ENCODE results near the gene NTSR1.

The NTSR1 gene

DNA sequence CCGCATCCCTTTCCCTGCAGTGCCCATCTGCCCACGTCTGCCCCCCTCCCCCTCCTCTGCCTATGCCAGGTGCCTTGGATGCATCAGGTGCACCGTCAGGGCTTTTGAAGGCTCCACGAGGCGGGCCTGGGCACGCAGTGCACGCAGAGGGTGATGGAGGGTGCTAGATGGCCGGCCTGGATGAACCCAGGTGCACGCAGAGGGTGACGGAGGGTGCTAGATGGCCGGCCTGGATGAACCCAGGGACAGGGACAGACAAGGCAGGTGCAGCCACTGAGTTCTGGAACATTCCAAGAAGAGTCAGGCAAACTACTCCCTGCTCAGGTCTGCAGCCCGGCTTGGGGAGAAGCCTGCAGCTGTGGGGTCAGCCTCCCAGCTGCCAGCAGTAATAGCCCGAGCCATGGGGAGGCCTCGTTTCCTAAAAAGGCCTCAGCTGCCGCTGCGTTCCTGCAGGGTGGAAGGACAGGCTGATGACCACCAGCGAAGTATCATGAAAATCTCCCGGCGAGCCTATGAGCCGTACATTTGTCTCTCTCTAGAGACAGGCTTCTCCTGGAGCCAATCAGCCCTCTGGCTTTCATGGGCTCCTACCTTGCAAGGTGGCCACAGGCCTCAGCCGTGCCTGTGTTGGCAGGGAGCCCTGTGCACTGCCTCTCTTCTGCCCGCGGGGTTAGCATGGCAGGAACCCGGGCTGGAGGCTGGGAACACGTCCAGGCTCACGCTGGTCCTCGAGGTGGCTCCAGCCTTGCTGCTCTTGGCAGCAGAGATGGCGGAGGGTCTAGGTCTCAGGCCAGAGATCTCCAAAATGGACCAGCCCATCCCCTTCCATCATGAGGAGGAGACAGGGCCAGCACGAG lies 29.6 kb downstream of the NTSR1 start:
- no peak overlapping the region for H3K4me3 ChIP-seq (ENCODE audit: control insufficient read depth in 1 of 7, extremely low read depth in 1 of 7, insufficient read depth in 4 of 7, low read depth in 2 of 7, low read length in 6 of 7)
- no peak for DNase-seq
- H3K4me1 ChIP-seq (ENCODE audit: control extremely low read depth in 1 of 4, control insufficient read depth in 4 of 4, insufficient read depth in 4 of 4, low read length in 3 of 4), result peaks cover 0 to 53% (median 34%) of the 10 kb centered on the region in 4 experiments
- CTCF ChIA-PET, result no interaction called here
- no peaks in the 10 kb centered on the region for H3K9me3 ChIP-seq (ENCODE audit: control extremely low read depth in 1 of 5, control insufficient read depth in 4 of 5, insufficient read depth in 2 of 5, low read depth in 1 of 5, low read length in 4 of 5)
- no peaks in the 10 kb centered on the region for H3K27me3 ChIP-seq (replicated peaks in 2 of 5; ENCODE audit: control insufficient read depth in 4 of 5, insufficient read depth in 5 of 5, low read length in 4 of 5)
- POLR2A ChIA-PET, result no interaction called here
- WGBS (ENCODE audit: insufficient coverage), result 91% methylated on average over 28 of the region's 29 CpGs
- H3K36me3 ChIP-seq (ENCODE audit: control insufficient read depth in 4 of 4, insufficient read depth in 4 of 4, low read length in 3 of 4), result no peaks in the 10 kb centered on the region
- H3K27ac ChIP-seq (ENCODE audit: insufficient read depth in 1 of 2, low read depth in 1 of 2, low read length in 2 of 2, poor library complexity in 1 of 2, severe bottlenecking in 2 of 2), result no peak overlapping the region

DNA sequence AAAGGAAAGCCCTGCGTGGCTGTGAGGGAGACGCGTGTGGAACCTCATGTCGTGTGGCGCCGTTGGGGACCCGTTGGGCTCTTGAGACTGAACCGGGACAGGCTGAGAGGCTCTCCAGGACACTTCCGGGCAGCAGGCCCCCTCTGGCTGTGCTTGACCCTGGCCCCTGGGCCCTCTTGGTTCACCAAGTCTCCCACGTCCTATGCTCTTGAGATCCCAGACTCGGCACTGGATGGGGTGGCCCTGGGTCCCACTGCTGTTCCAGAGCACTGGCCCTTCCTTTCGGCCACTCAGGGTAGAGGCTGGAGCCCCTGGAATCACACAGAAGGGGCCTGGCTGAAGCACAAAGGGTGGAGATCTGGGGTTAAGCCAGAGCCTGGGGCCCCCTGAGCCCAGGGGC lies 30.4 kb downstream of the NTSR1 start:
- H3K4me1 ChIP-seq (ENCODE audit: control extremely low read depth in 1 of 4, control insufficient read depth in 4 of 4, insufficient read depth in 4 of 4, low read length in 3 of 4), result peaks cover 0 to 50% (median 34%) of the 10 kb centered on the region in 4 experiments
- H3K27me3 ChIP-seq (replicated peaks in 2 of 5; ENCODE audit: control insufficient read depth in 4 of 5, insufficient read depth in 5 of 5, low read length in 4 of 5), result no peaks in the 10 kb centered on the region
- H3K36me3 ChIP-seq (ENCODE audit: control insufficient read depth in 4 of 4, insufficient read depth in 4 of 4, low read length in 3 of 4), result no peaks in the 10 kb centered on the region
- POLR2A ChIA-PET, result interaction anchor here (1.1 kb wide), 1 partner anchor 11 kb away, joined by 3 read pairs; no protein-coding TSS in a partner anchor
- H3K4me3 ChIP-seq (ENCODE audit: control insufficient read depth in 1 of 7, extremely low read depth in 1 of 7, insufficient read depth in 4 of 7, low read depth in 2 of 7, low read length in 6 of 7), result no peak overlapping the region
- CTCF ChIA-PET, result interaction anchor here (1.1 kb wide), 1 partner anchor 10 kb away, joined by 4 read pairs; no protein-coding TSS in a partner anchor
- H3K27ac ChIP-seq (ENCODE audit: insufficient read depth in 1 of 2, low read depth in 1 of 2, low read length in 2 of 2, poor library complexity in 1 of 2, severe bottlenecking in 2 of 2), result no peak overlapping the region
- WGBS (ENCODE audit: insufficient coverage), result 94% methylated on average over 12 of the region's 12 CpGs
- no peaks in the 10 kb centered on the region for H3K9me3 ChIP-seq (ENCODE audit: control extremely low read depth in 1 of 5, control insufficient read depth in 4 of 5, insufficient read depth in 2 of 5, low read depth in 1 of 5, low read length in 4 of 5)
- DNase-seq, result no peak

DNA sequence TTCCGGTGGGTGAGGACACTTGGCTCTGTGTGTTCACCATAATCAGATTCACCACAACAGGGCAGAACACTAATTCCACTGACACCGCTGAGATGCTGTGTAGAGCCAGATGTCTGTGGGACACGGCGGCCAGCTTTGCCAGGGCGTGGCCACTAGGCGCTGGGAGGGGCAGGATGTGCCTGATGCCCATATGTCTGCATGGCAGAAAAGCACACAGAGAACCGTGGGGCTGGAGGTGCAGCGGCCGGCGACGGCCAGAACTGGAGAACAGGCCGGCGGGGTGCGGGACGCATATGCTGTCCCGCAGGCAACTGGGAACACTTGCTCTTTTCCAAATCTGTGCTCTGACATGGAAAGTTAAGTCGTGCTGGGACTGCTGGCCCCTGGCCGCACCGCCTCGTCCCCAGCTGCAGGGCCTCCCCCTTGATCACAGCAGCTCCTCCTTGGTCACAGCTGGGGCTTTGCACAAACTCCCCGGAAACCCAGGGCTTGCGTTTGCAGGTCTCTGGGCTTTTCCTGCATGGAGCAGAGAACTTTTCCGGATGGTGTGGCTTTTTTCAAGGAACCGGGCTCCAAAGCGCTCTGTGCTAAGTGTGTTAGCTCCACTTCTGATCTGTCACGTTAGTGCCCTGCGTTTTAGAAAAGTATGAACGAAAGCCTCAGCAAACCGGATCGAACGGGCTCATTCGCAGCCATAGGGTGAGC lies 31.1 kb downstream of the NTSR1 start:
- Histone ChIP-seq H3K4me1 (ENCODE audit: control extremely low read depth in 1 of 4, control insufficient read depth in 4 of 4, insufficient read depth in 4 of 4, low read length in 3 of 4) (peaks cover 0 to 44% (median 33%) of the 10 kb centered on the region in 4 experiments), H3K27me3 (replicated peaks in 2 of 5; ENCODE audit: control insufficient read depth in 4 of 5, insufficient read depth in 5 of 5, low read length in 4 of 5) (no peaks in the 10 kb centered on the region), H3K4me3 (ENCODE audit: control insufficient read depth in 1 of 7, extremely low read depth in 1 of 7, insufficient read depth in 4 of 7, low read depth in 2 of 7, low read length in 6 of 7) (peak overlapping the region in 2 of 7 experiments; percentile 28 to 38), H3K9me3 (ENCODE audit: control extremely low read depth in 1 of 5, control insufficient read depth in 4 of 5, insufficient read depth in 2 of 5, low read depth in 1 of 5, low read length in 4 of 5) (no peaks in the 10 kb centered on the region), H3K36me3 (ENCODE audit: control insufficient read depth in 4 of 4, insufficient read depth in 4 of 4, low read length in 3 of 4) (no peaks in the 10 kb centered on the region), H3K27ac (ENCODE audit: insufficient read depth in 1 of 2, low read depth in 1 of 2, low read length in 2 of 2, poor library complexity in 1 of 2, severe bottlenecking in 2 of 2) (peak overlapping the region in 1 of 2 experiments; percentile 58)
- 56% methylated on average over 30 of the region's 32 CpGs for WGBS (ENCODE audit: insufficient coverage)
- DNase-seq, result peak in 2 of 3 donors; percentile 40 to 56
- ChIA-PET CTCF (interaction anchor here (0.6 to 1.1 kb wide), 2 partner anchors 11 to 56 kb away, joined by 3 to 4 read pairs; no protein-coding TSS in a partner anchor), POLR2A (interaction anchor here (1.1 kb wide), 1 partner anchor 12 kb away, joined by 3 read pairs; no protein-coding TSS in a partner anchor)

DNA sequence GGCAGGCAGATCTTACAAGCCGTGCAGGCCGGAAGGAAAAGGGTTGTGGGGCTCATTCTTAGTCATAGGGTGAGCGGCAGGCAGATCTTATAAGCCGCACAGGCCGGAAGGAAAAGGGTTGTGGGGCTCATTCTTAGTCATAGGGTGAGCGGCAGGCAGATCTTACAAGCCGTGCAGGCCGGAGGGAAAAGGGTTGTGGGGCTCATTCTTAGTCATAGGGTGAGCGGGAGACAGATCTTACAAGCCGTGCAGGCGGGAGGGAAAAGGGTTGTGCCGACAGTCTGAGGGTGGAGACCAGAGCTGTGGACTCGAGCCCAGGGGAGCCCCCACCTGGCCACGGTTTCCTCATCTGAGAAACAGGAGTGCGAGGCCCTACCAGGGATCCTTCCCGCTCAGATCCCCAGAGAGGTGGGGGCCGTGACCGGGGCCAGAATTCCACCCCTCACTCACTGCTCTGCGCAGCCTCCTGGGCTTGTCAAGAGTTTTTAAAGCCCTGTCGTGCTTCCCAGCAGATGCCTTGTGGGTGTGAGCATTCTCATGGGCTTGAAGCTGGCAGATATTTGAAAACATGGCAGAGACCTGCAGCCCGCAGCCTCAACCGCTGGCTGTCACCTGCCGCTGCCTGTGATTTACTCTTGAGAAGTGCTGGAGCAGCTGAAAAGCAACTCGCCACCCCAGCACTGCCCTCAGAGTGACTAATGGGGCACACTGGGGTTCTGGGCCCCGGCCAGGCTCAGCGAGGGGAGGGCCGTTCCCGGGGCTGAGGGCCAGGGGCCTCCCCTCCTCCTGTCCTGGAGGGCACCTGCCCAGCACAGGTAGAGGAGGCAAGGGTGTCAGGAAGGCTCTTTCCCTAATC lies 31.9 kb downstream of the NTSR1 start:
- peak overlapping the region in 2 of 7 experiments; percentile 28 to 55 for H3K4me3 ChIP-seq (ENCODE audit: control insufficient read depth in 1 of 7, extremely low read depth in 1 of 7, insufficient read depth in 4 of 7, low read depth in 2 of 7, low read length in 6 of 7)
- WGBS (ENCODE audit: insufficient coverage), result 29% methylated on average over 22 of the region's 28 CpGs
- no peaks in the 10 kb centered on the region for H3K9me3 ChIP-seq (ENCODE audit: control extremely low read depth in 1 of 5, control insufficient read depth in 4 of 5, insufficient read depth in 2 of 5, low read depth in 1 of 5, low read length in 4 of 5)
- POLR2A ChIA-PET, result interaction anchor here (1.1 kb wide), 1 partner anchor 12 kb away, joined by 3 read pairs; no protein-coding TSS in a partner anchor
- DNase-seq, result peak; percentile 80 to 95 (median 91)
- CTCF ChIA-PET, result interaction anchor here (0.8 kb wide), 1 partner anchor 50 kb away, joined by 3 read pairs; no protein-coding TSS in a partner anchor
- peak overlapping the region in 1 of 2 experiments; percentile 54 for H3K27ac ChIP-seq (ENCODE audit: insufficient read depth in 1 of 2, low read depth in 1 of 2, low read length in 2 of 2, poor library complexity in 1 of 2, severe bottlenecking in 2 of 2)
- H3K36me3 ChIP-seq (ENCODE audit: control insufficient read depth in 4 of 4, insufficient read depth in 4 of 4, low read length in 3 of 4), result no peaks in the 10 kb centered on the region
- H3K27me3 ChIP-seq (replicated peaks in 2 of 5; ENCODE audit: control insufficient read depth in 4 of 5, insufficient read depth in 5 of 5, low read length in 4 of 5), result no peaks in the 10 kb centered on the region
- H3K4me1 ChIP-seq (ENCODE audit: control extremely low read depth in 1 of 4, control insufficient read depth in 4 of 4, insufficient read depth in 4 of 4, low read length in 3 of 4), result peaks cover 0 to 36% (median 28%) of the 10 kb centered on the region in 4 experiments

DNA sequence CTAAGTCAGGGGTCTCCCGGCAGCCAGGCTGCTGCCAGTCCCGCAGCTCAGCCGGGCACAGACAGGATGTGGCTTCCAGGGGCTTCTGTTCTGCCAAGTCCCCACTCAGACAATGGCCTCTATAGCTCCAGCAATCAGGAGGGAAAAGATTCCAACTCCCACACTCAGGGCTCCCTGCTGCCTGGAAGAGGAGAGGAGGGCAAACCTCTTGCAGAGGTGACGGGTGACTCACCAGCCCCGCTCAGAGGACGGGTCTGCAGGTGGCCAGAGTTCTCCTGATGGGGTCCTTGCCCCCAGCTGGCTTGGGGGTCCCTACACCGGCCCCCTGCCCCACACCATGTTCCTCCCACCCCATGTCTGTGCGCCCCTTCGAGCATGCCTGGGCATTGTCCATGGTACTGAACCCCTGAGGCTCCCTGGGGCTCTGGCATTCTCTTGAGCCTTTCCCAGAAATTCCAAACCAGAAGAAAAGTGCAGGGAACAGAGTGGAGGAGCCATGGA lies 32.6 kb downstream of the NTSR1 start:
- H3K9me3 ChIP-seq (ENCODE audit: control extremely low read depth in 1 of 5, control insufficient read depth in 4 of 5, insufficient read depth in 2 of 5, low read depth in 1 of 5, low read length in 4 of 5), result no peaks in the 10 kb centered on the region
- peak overlapping the region in 1 of 7 experiments; percentile 55 for H3K4me3 ChIP-seq (ENCODE audit: control insufficient read depth in 1 of 7, extremely low read depth in 1 of 7, insufficient read depth in 4 of 7, low read depth in 2 of 7, low read length in 6 of 7)
- CTCF ChIA-PET, result interaction anchor here (0.8 kb wide), 1 partner anchor 49 kb away, joined by 3 read pairs; no protein-coding TSS in a partner anchor
- no peaks in the 10 kb centered on the region for H3K27me3 ChIP-seq (replicated peaks in 2 of 5; ENCODE audit: control insufficient read depth in 4 of 5, insufficient read depth in 5 of 5, low read length in 4 of 5)
- H3K27ac ChIP-seq (ENCODE audit: insufficient read depth in 1 of 2, low read depth in 1 of 2, low read length in 2 of 2, poor library complexity in 1 of 2, severe bottlenecking in 2 of 2), result no peak overlapping the region
- H3K4me1 ChIP-seq (ENCODE audit: control extremely low read depth in 1 of 4, control insufficient read depth in 4 of 4, insufficient read depth in 4 of 4, low read length in 3 of 4), result peaks cover 0 to 31% (median 26%) of the 10 kb centered on the region in 4 experiments
- POLR2A ChIA-PET, result no interaction called here
- DNase-seq, result peak in 1 of 3 donors; percentile 21
- WGBS (ENCODE audit: insufficient coverage), result 66% methylated on average over 8 of the region's 9 CpGs
- no peaks in the 10 kb centered on the region for H3K36me3 ChIP-seq (ENCODE audit: control insufficient read depth in 4 of 4, insufficient read depth in 4 of 4, low read length in 3 of 4)

DNA sequence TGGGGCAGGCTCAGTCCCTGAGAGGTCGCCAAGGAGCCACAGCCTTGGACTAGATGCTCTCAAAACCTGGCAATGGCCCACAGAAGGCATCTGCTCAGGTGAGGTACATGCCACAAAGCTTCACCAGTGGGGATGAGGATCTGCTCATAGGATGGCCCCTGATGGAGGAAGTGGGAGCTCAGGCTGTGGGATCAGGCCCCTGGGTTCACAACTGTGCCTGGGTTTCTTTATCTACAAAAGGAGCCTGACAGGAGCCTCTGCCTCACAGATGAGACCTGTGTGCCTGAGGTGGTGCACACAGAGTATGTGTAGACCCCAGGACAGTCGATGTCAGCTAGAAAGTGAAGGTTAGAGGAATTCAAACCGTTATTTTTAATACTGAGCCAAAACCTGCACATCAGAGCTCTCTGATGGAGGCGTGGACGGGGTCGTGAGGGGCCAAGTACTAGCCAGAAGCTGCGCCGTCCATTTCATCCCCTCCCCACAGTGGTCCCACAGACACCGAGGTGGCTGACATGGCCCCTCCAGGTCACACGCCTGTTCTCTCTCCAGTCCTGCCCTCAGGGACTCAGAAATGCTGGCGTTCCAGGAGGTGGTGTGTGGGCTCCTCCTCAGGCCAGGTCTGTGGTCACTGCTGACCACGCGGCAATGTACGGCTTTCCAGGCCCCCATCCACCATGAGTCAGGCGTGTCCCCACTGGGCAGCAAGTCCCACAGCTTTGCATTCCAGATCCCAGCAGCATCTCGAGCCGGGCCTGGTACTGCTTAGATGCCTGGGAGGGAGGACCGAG lies 33.3 kb downstream of the NTSR1 start:
- no peak for DNase-seq
- POLR2A ChIA-PET, result no interaction called here
- no peaks in the 10 kb centered on the region for H3K27me3 ChIP-seq (replicated peaks in 2 of 5; ENCODE audit: control insufficient read depth in 4 of 5, insufficient read depth in 5 of 5, low read length in 4 of 5)
- no peaks in the 10 kb centered on the region for H3K36me3 ChIP-seq (ENCODE audit: control insufficient read depth in 4 of 4, insufficient read depth in 4 of 4, low read length in 3 of 4)
- H3K4me1 ChIP-seq (ENCODE audit: control extremely low read depth in 1 of 4, control insufficient read depth in 4 of 4, insufficient read depth in 4 of 4, low read length in 3 of 4), result peaks cover 0 to 31% (median 26%) of the 10 kb centered on the region in 4 experiments
- CTCF ChIA-PET, result no interaction called here
- WGBS (ENCODE audit: insufficient coverage), result 96% methylated on average over 17 of the region's 18 CpGs
- H3K9me3 ChIP-seq (ENCODE audit: control extremely low read depth in 1 of 5, control insufficient read depth in 4 of 5, insufficient read depth in 2 of 5, low read depth in 1 of 5, low read length in 4 of 5), result no peaks in the 10 kb centered on the region
- no peak overlapping the region for H3K27ac ChIP-seq (ENCODE audit: insufficient read depth in 1 of 2, low read depth in 1 of 2, low read length in 2 of 2, poor library complexity in 1 of 2, severe bottlenecking in 2 of 2)
- no peak overlapping the region for H3K4me3 ChIP-seq (ENCODE audit: control insufficient read depth in 1 of 7, extremely low read depth in 1 of 7, insufficient read depth in 4 of 7, low read depth in 2 of 7, low read length in 6 of 7)

Measured in common myeloid progenitor, CD34-positive (primary cell).